SHP77 (cell line): ENCODE results near the gene ACACB.

ENCODE experiments used
- DNase-seq, 2 experiments: peaks; one replicate each; lab custom pipeline; 2025; lab: John Stamatoyannopoulos, UW

ACACB gene

DNA sequence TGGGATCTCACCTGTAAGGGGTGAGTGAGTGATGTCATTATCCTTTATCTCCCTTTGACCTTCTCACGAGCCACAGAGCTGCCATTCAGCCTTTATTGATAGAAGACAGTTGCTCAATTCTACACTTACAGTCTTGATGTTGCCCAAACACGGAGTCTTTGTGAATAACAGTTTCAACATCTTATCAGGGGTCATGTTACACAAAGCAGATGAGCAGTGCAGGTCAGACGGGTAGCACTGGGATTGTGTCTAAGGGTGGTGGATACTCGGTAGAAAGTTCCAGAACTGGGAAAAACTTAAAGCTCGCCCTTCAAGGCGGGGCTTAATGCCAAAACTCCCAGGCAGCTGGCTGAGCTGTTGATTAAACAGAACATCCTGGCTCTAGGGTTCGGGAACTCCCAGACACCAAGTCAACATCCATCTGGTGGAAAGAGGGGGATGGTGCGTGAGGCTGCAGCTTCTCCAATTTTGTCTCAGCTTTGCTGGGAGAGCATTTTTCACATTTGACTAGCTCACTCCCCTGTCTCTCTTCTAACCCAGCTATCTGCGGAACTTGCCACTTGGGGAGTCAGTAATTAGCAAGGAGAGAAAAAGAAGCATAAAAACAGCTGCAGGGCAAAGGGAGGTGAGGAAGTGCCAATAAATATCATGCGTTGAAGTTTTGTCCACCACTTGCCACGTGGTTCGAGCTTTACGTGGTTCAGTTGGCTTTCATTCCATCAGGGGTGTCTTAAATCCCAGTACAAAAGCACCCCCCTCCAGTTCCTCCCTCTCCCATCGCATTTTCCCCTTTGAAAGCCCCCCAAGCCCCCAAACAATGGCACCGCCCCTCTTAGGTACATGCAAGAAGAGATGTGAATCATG is 161.7 kb downstream of the ACACB start:
- peak; percentile 28 to 30 for DNase-seq

DNA sequence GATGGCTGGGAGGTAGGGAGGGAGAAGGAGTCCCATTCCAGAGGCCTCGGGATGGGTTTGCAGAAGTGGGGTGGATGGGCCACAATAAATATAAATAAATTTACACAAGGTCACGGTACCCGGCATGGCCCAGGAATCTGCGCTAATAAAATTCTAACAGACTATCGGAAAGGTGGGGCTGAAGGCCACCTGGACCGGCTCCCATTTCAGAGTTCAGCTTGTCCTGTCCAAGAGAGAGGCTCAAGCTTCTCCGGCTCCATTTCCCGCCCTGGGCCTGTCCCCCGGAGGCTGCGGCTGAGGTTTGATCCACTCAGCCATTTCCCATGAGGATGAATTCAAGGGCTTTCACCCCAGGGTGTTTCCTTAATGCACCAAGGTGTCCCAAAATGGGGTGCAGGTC is 162.5 kb downstream of the ACACB start:
- no peak for DNase-seq

GRCh38 chr12:109279525-109279924 is 163.1 kb downstream of the ACACB start:
- DNase-seq, result no peak

GRCh38 chr12:109281452-109281851 is 165.1 kb downstream of the ACACB start:
- DNase-seq, result no peak

DNA sequence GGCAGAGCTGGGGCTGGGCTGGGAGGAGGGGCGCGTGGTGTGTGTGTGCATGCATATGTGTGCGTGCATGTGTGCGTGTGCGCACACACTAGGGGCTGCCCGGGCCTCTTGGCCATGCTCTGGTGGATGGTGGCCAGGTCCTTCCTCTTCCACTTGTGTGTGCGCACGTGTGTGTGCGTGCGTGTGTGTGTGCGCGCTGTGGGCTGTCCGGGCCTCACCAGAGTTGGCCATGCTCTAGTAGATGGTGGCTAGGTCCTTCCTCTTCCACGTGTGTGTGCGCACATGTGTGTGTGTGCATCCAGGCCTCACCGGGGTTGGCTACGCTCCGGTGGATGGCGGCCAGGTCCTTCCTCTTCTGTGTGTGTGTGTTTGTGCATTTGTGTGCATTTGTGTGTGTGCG is 168.0 kb downstream of the ACACB start:
- DNase-seq, result no peak

DNA sequence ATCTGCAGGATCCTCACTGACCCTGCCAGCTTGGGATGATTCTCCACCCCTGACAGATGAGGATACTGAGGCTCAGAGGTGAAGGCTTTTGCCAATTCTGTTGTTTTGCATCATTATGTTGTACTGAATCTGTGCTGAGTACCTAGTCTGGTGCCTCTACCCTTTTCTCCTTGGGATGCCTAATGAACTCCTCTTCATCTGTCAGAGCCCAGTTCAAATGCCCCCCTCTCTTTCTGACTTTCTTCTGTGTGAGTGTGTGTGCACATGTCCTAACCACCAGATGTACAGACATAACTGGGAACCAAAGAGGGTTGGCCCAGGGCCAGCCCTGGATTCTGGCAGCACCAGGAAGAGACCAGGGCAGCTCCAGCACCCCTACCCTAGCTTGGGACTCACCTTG is 169.9 kb downstream of the ACACB start:
- no peak for DNase-seq

GRCh38 chr12:109286652-109287051 is 170.3 kb downstream of the ACACB start:
- no peak for DNase-seq

DNA sequence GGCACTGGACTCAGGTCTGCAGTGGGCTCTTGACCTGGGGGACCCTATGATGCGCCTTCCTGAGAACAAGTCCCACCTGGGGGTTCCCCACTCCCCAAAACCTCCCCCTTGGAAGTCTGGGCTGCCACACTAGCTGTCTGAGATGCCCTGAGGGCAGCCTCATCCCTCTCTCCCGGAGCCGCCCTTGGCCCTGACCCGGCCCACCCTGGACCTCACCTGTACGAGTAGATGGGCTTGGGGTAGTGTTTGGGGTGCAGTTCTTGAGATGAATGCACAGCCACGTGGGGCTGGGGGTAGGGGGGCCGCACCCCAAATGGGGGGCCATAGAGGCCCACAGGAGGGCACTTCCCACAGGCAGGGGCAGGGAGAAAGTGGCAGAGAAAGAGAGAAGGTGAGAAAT is 170.8 kb downstream of the ACACB start:
- DNase-seq, result no peak

DNA sequence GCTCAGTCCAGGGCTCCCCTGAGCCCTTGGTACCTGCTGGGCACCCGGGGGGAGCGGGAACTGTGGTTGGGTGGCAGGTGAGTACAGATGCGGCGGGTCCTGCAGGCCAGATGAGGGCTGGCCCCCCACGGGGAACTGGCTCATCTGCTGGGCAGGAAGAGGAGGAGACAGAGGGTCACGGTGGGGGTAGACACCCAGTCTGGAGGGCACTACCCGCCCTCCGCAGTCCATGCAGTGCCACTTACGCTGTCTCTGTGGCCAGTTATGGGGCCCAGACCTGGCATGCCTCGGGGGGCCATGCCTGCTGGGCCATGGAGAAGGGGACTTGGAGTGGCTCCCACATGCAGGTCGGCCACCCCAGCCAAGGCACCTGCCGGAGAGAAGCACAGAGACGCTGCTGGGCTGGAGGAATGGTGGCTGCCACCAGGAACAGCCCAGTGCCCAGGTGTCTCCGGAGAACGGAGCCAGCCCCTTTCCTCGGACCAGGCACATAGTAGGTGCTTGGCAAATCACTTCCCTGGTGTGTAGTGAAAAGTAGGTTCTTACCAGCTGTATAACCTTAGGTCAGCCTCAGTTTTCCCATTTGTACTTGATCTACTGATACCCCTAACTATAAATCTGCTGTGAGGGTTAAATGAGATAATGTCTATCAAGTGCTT is 171.6 kb downstream of the ACACB start:
- DNase-seq, result no peak

- DNase-seq, result no peak
Observed at GRCh38 chr12:109288571-109288970, 172.2 kb downstream of the ACACB start.

DNA sequence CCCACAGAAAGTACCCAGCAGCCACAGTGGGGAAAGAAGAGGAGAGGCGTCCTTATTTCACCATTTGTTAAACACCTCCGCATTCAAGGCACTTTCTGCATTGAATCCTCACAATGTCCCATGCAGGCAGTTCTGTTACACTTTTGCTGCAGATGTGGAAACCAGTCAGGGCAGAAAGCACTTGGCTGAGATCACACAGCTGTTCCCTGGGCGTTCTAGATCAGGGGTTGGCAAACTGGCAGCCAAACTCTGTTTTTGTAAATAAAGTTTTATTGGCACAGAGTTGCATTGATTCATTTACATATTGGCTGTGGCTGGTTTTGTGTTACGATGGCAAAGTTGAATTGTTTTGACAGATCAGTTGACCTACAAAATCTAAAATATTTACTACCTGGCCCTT is 172.6 kb downstream of the ACACB start:
- DNase-seq, result no peak

GRCh38 chr12:109289551-109289950 is 173.2 kb downstream of the ACACB start:
- no peak for DNase-seq

GRCh38 chr12:109290061-109290460 is 173.7 kb downstream of the ACACB start:
- no peak for DNase-seq

DNA sequence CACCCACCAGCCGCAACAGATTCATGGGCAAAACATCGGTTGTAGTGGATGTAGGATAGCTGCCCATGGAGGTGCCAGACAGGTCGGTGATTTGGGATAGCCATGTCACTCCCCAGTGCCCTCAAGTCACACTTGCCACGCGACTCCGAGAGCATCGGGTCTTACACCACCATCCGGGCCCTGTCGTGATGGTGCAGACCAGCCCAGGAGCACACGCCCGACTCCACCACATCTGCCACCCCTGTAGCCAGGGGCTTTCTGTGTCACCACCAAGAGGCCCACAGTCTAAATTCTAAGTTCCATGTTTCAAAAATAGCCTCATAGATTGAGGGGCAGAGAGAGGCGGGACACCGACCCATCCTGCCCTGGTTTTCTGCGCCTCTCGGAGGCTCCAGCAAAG is 174.7 kb downstream of the ACACB start:
- peak in 1 of 2 experiments; percentile 33 for DNase-seq

- peak; percentile 93 for DNase-seq
Observed at GRCh38 chr12:109291521-109292341, 175.3 kb downstream of the ACACB start.

GRCh38 chr12:109292342-109292711 is 175.9 kb downstream of the ACACB start:
- DNase-seq, result no peak

DNA sequence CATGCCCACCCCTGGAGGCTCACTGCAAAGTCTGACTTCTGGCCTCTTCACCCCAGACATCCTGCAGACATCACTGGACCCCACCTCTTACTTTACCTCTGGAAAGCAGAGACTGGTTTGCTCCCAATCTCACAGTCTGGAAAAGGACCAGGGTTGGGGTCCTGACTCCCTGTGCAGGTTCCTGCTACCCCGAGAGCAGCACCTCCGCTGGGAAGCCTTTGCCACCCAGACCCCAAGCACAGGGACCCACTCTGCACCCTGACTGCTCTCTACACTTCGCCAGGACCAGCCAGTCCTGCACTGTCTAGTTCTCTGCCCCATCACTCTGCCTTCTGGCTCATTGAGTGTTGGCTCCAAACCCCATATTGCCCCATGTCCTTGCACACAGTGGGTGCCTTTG is 176.7 kb downstream of the ACACB start:
- no peak for DNase-seq

- DNase-seq, result no peak
Observed at GRCh38 chr12:109294286-109294796, 178.0 kb downstream of the ACACB start.

GRCh38 chr12:109295764-109296425 is 179.5 kb downstream of the ACACB start:
- DNase-seq, result no peak

GRCh38 chr12:109296431-109296830 is 180.0 kb downstream of the ACACB start:
- no peak for DNase-seq

DNA sequence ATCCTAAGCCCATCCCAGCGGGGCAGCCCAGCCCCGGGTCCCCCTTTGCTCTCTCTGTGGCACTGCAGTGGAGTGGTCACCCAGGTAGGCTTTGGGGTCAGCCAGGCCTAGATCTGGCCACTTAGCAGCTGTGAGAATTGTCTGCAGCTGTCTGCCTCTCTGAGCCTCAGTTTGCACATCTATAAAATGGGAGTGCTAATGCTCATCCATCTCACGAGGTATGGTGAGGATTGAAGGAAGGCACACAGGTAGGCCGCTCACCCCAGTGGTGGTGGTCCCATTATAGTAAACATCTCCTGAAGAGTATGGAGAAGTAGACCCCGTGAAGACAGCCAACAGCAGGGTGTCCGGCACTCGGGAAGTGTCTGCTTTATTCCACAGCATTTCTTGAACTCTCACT is 183.5 kb downstream of the ACACB start:
- no peak for DNase-seq

DNA sequence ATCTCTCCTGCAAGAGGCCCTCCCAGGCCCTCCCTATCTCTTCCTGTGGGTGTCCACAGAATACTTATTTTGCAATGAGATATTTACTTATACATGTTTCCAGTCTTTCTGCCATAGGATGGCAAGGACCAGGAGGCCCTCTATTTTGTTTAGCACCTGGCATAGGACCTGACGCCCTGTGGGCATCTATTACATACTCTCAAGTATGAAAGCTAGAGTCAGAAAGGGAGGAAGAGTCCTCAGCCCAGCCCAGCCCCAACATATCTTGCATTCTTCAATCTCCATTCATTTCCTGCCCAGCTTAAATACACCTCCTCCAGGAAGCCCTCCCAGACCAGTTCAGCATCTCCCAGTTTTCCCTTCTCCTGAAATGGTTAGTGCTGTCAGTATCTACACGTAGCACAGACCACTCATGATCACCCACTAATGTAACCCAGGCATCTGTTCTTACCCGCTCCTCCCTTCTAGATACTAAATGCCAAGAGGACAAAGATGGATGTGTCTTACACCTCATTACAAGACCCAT is 185.3 kb downstream of the ACACB start:
- no peak for DNase-seq
